ENCODE data around the gene SIT1.

The SIT1 gene

GRCh38 chr9:35603986-35604577, 46.6 kb downstream of the SIT1 start:
- DNase-seq, result peak; percentile 100

- no peak for DNase-seq
Measured at GRCh38 chr9:35603506-35603985, 47.2 kb downstream of the SIT1 start.

GRCh38 chr9:35599763-35600604, 50.7 kb downstream of the SIT1 start:
- DNase-seq, result no peak

Data from central memory CD4-positive, alpha-beta T cell (primary cell).